Anterior cingulate cortex (tissue), 58 donors: Measurements from ENCODE around the gene FBXO42.
A peak's percentile ranks its signal among the peaks of the same experiment; 100 is the strongest.
"Not testable (repeated sequence)": the region's sequence is repeated elsewhere in the genome, so short reads cannot be mapped to it uniquely, and the experiment has no call there.

Experiments used
- DNase-seq, 58 donors: peaks; one replicate each; lab custom pipeline; 2025; lab: John Stamatoyannopoulos, UW

FBXO42 gene

GRCh38 chr1:16374266-16374665 lies 22.0 kb upstream of the FBXO42 start:
- peak in 12 of 58 donors; percentile 5 to 66 (median 19) for DNase-seq

GRCh38 chr1:16372535-16373285 lies 20.4 kb upstream of the FBXO42 start:
- DNase-seq, result no peak

- no peak for DNase-seq
Measured at GRCh38 chr1:16371725-16372124, 19.4 kb upstream of the FBXO42 start.

GRCh38 chr1:16369821-16370220 lies 17.5 kb upstream of the FBXO42 start:
- no peak for DNase-seq

GRCh38 chr1:16367968-16368890 lies 15.9 kb upstream of the FBXO42 start:
- no peak for DNase-seq

GRCh38 chr1:16367258-16367967 lies 15.1 kb upstream of the FBXO42 start:
- DNase-seq, result peak in 56 of 58 donors; percentile 56 to 98 (median 89)

GRCh38 chr1:16366722-16367257 lies 14.5 kb upstream of the FBXO42 start, which contains the start of gene SZRD1:
SZRD1 (plus strand) TSS chr1:16367242; CDS start chr1:16367258, 16 bp downstream.
- peak in 56 of 58 donors; percentile 80 to 98 (median 96) for DNase-seq

GRCh38 chr1:16365146-16365498 lies 12.8 kb upstream of the FBXO42 start:
- not testable (repeated sequence) for DNase-seq

GRCh38 chr1:16356867-16357266 lies 4.6 kb upstream of the FBXO42 start:
- no peak for DNase-seq

GRCh38 chr1:16354619-16355018 lies 2.3 kb upstream of the FBXO42 start:
- DNase-seq, result no peak

- peak in 1 of 58 donors; percentile 48 for DNase-seq
Measured at GRCh38 chr1:16352842-16353535, 709 bp upstream of the FBXO42 start.

- DNase-seq, result peak in 19 of 58 donors; percentile 3 to 47 (median 20)
Measured at GRCh38 chr1:16351456-16351993, 755 bp downstream of the FBXO42 start.

- no peak for DNase-seq
Measured at GRCh38 chr1:16349847-16350406, 2.4 kb downstream of the FBXO42 start.

- no peak for DNase-seq
Measured at GRCh38 chr1:16348414-16349182, 3.7 kb downstream of the FBXO42 start.

GRCh38 chr1:16343276-16343675 lies 9.0 kb downstream of the FBXO42 start:
- not testable (repeated sequence) for DNase-seq

GRCh38 chr1:16342331-16343062 lies 9.8 kb downstream of the FBXO42 start:
- no peak for DNase-seq

GRCh38 chr1:16340673-16341072 lies 11.6 kb downstream of the FBXO42 start:
- no peak for DNase-seq

GRCh38 chr1:16338961-16339360 lies 13.3 kb downstream of the FBXO42 start:
- DNase-seq, result no peak
